Fibroblast of the aortic adventitia (primary cell): ENCODE results near the gene MAD1L1. TPM values are rescaled to one million over a fixed set of nuclear protein-coding genes. Genes with fewer than 3 reads are reported as not detected.

Experiments used
- DNase-seq: peaks from one replicate; pipeline ENCODE4 v3.0.0-alpha.2; 2010; ENCODE audit warnings: low read depth
- H3K4me3 ChIP-seq: 2 replicates; pipeline ENCODE4 v1.5.1; 2011; ENCODE audit warnings: low read depth, mild to moderate bottlenecking, control low read depth, low read length, moderate library complexity
- CTCF ChIP-seq: IDR thresholded peaks from 2 replicates; pipeline ENCODE4 v1.5.1; 2011; ENCODE audit warnings: mild to moderate bottlenecking, low read length, control low read depth, inconsistent platforms; ENCODE audit not compliant: insufficient read depth
- total RNA-seq: library from RNA; depleted of rRNA; stranded (reverse); fragments of >200 nt; gene quantifications from 2 replicates; pipeline ENCODE4 v1.2.3, GENCODE V29; 2012; ENCODE audit warnings: low replicate concordance

The MAD1L1 gene
- total RNA-seq, 1 donor: 22.9 TPM

DNA sequence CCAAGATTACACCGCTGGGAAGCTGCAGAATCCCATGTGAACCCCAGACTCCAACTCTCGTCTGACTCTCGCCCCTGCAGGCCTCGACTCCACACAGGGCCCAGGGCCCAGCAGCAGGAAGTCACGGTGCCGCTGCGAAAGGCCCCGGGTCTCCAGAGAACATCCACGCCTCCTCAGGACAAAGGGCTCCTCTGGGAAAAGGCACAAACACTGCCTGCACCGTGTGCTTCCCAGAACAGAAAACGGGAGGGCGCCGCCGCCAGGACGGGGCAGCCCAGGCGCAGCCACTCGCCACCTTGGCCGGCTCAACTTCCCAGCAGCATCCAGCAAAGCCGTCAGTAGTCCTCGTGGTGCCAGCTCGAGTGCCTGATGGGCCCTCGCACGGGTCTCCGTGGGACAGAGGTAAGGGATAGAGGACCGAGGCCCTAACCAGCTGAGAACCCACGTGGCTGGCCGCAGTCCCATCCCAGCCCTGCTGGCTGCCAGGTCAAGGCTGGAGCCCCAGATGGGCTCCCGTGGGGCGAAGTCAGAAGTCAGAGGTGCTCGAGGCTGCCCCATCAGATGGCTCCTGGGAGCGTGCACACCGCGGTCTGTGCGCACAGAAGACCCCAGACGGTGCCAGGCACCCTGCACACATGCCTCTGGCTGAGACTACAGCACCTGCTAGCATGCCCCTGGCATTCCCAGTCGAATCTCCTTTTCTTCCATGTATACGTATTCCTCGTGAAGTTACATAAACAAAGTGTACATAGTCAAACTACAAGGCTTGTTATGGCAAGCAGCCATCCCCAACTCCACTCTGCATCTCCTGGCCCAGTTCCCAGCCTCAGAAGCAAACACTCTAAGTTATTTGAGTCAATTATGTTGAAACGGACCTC lies 60.2 kb downstream of the MAD1L1 start:
- peak; percentile 87 for DNase-seq
- TF ChIP-seq CTCF: no peak
- H3K4me3 ChIP-seq: no peak overlapping the region

DNA sequence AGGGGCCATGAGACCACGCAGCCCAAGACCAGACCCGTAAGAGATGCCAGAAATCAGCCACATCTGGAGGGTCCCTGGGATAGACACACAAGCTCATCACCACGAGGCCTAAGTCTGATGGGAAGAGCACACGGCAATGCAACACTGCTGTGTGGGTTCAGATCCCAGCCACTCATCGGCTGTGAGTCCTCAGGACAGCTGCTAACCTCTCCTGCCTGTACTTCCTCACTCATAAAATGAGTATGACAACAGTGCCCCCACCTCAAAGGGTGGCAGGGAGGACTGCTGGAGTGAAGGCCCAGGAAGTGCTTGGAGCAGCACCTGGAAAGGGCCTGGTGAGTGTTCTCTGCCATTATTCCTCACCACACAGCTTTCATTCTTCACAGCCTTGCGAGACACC lies 60.9 kb downstream of the MAD1L1 start:
- no peak for DNase-seq
- no peak for TF ChIP-seq CTCF
- H3K4me3 ChIP-seq: no peak overlapping the region

GRCh38 chr7:2170576-2171521 lies 61.9 kb downstream of the MAD1L1 start:
- no peak for TF ChIP-seq CTCF
- H3K4me3 ChIP-seq: no peak overlapping the region
- no peak for DNase-seq

- TF ChIP-seq CTCF: no peak
- no peak for DNase-seq
- no peak overlapping the region for H3K4me3 ChIP-seq
Observed at GRCh38 chr7:2169923-2170575, 62.7 kb downstream of the MAD1L1 start.

DNA sequence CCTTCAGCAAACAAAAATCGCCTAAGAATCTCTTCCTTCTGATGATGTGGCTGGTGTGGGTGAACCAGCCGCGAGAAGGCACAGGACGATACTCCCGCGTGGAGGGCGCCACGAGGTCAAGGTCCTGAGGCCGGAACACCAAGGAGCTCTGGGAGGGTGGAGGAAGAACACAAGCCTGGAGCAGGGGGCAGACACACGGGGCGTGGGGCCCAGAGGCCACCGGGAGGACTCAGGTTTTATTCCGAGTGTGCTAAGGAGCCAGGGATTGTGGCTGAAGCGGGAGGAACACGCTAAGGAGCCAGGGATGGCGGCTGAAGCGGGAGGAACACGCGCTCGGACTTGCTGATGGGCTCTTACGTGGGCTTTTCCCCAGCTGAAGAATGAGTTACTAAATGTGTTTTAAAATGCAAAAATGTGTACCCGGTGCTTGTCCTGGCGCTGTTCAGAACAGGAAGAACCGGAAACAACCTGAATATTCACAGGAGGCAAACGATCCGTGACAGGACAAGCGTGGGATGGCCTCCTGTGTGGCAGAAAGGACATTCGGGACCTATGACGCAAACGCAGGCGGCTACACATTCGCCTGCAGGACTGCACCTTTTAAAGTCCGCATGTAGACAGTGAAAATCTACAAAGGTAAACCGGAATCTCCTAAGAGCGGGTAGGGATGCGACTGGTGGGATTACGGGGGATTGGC lies 64.0 kb downstream of the MAD1L1 start:
- no peak for TF ChIP-seq CTCF
- DNase-seq: no peak
- no peak overlapping the region for H3K4me3 ChIP-seq
